ENCODE measurements around the gene ZMYND8. TPM values are rescaled to one million over a fixed set of nuclear protein-coding genes. Genes with fewer than 3 reads are reported as not detected.
"Not testable (repeated sequence)": the region's sequence is repeated elsewhere in the genome, so short reads cannot be mapped to it uniquely, and the experiment has no call there.

The ZMYND8 gene
- polyA plus RNA-seq, 3 donors = 1.4 to 13.8 (median 5.8) TPM

GRCh38 chr20:47374121-47374520 lies 17.6 kb upstream of the ZMYND8 start:
- WGBS (ENCODE audit: insufficient coverage) = 96% methylated on average over 7 of the region's 8 CpGs
- H3K4me1 Mint-ChIP-seq; H3K4me2 ChIP-seq (replicated peaks; ENCODE audit: extremely low read depth, low read length, poor library complexity, severe bottlenecking); intact Hi-C loops (cut with micrococcal nuclease); H3K4me1 ChIP-seq (ENCODE audit: control insufficient read depth in 1 of 2, insufficient read depth in 2 of 2, low read length in 2 of 2); H3K36me3 Mint-ChIP-seq; H3K9ac ChIP-seq (ENCODE audit: insufficient read depth, low read length, poor library complexity, severe bottlenecking); H3K27ac Mint-ChIP-seq; H3K27ac ChIP-seq (ENCODE audit: low read depth in 1 of 2, low read length in 2 of 2); H3K79me2 ChIP-seq (ENCODE audit: insufficient read depth, low read length); H3K27me3 ChIP-seq (ENCODE audit: control insufficient read depth in 2 of 2, insufficient read depth in 2 of 2, low read length in 2 of 2); H3K36me3 ChIP-seq (replicated peaks in 1 of 2; ENCODE audit: control insufficient read depth in 1 of 2, insufficient read depth in 2 of 2, low read length in 2 of 2); H3K4me3 ChIP-seq (replicated peaks in 1 of 3; ENCODE audit: low read depth in 2 of 3, low read length in 3 of 3); H3K27me3 Mint-ChIP-seq (ENCODE audit: low read depth in 3 of 3); H3K4me3 Mint-ChIP-seq; H2AFZ ChIP-seq (ENCODE audit: insufficient read depth, low read depth, low read length, poor library complexity, severe bottlenecking); H3K9me3 ChIP-seq (replicated peaks in 1 of 2; ENCODE audit: control insufficient read depth in 1 of 2, insufficient read depth in 1 of 2, low read length in 2 of 2); H4K20me1 ChIP-seq (ENCODE audit: insufficient read depth, low read length); DNase-seq; H3K9me3 Mint-ChIP-seq: not testable (repeated sequence)

- Mint-ChIP-seq H3K4me3 (no peak overlapping the region), H3K9me3 (peaks cover 0 to 2% (median 0%) of the 10 kb centered on the region in 7 donors), H3K27ac (no peak overlapping the region), H3K36me3 (no peaks in the 10 kb centered on the region), H3K27me3 (ENCODE audit: low read depth in 3 of 3) (peaks cover 0 to 3% (median 1%) of the 10 kb centered on the region in 3 donors), H3K4me1 (no peaks in the 10 kb centered on the region)
- Histone ChIP-seq H3K27ac (ENCODE audit: low read depth in 1 of 2, low read length in 2 of 2) (no peak overlapping the region), H3K79me2 (ENCODE audit: insufficient read depth, low read length) (no peaks in the 10 kb centered on the region), H3K9ac (ENCODE audit: insufficient read depth, low read length, poor library complexity, severe bottlenecking) (no peak overlapping the region), H3K4me3 (replicated peaks in 1 of 3; ENCODE audit: low read depth in 2 of 3, low read length in 3 of 3) (no peak overlapping the region), H3K9me3 (replicated peaks in 1 of 2; ENCODE audit: control insufficient read depth in 1 of 2, insufficient read depth in 1 of 2, low read length in 2 of 2) (no peaks in the 10 kb centered on the region), H3K4me1 (ENCODE audit: control insufficient read depth in 1 of 2, insufficient read depth in 2 of 2, low read length in 2 of 2) (no peaks in the 10 kb centered on the region), H3K27me3 (ENCODE audit: control insufficient read depth in 2 of 2, insufficient read depth in 2 of 2, low read length in 2 of 2) (no peaks in the 10 kb centered on the region), H2AFZ (ENCODE audit: insufficient read depth, low read depth, low read length, poor library complexity, severe bottlenecking) (no peak overlapping the region), H4K20me1 (ENCODE audit: insufficient read depth, low read length) (no peaks in the 10 kb centered on the region), H3K36me3 (replicated peaks in 1 of 2; ENCODE audit: control insufficient read depth in 1 of 2, insufficient read depth in 2 of 2, low read length in 2 of 2) (no peaks in the 10 kb centered on the region), H3K4me2 (replicated peaks; ENCODE audit: extremely low read depth, low read length, poor library complexity, severe bottlenecking) (no peak overlapping the region)
- DNase-seq = no peak
- WGBS (ENCODE audit: insufficient coverage) = 60% methylated on average over 1 of the region's 2 CpGs
- TF ChIP-seq, protein P1, sequence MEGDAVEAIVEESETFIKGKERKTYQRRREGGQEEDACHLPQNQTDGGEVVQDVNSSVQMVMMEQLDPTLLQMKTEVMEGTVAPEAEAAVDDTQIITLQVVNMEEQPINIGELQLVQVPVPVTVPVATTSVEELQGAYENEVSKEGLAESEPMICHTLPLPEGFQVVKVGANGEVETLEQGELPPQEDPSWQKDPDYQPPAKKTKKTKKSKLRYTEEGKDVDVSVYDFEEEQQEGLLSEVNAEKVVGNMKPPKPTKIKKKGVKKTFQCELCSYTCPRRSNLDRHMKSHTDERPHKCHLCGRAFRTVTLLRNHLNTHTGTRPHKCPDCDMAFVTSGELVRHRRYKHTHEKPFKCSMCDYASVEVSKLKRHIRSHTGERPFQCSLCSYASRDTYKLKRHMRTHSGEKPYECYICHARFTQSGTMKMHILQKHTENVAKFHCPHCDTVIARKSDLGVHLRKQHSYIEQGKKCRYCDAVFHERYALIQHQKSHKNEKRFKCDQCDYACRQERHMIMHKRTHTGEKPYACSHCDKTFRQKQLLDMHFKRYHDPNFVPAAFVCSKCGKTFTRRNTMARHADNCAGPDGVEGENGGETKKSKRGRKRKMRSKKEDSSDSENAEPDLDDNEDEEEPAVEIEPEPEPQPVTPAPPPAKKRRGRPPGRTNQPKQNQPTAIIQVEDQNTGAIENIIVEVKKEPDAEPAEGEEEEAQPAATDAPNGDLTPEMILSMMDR (IDR thresholded peaks at IDR 0.05) = no peak
- intact Hi-C loops (cut with micrococcal nuclease) = no loop called here
Measured at GRCh38 chr20:47373206-47373733, 16.8 kb upstream of the ZMYND8 start.

All from CD14-positive monocyte (primary cell).